HL-60 (cell line): Measurements from ENCODE around the gene GALNT9.

Source experiments
- DNase-seq, 2 experiments: peaks; one replicate each; pipeline ENCODE4 v3.0.0-alpha.2; 2010 to 2020; ENCODE audit warnings: low read depth in 1 of 2, low spot score in 1 of 2
- H3K27ac ChIP-seq: fragments of 250-450 bp; sonication (Bioruptor Pico); replicated peaks from 2 replicates; pipeline ENCODE4 v1.5.1; 2020; ENCODE audit warnings: mild to moderate bottlenecking, moderate library complexity
- H3K27me3 ChIP-seq: fragments of 250-450 bp; sonication (Bioruptor Pico); 2 replicates; pipeline ENCODE4 v1.5.1; 2021; ENCODE audit warnings: mild to moderate bottlenecking, moderate library complexity; ENCODE audit not compliant: insufficient read depth, poor library complexity, severe bottlenecking
- H3K4me3 ChIP-seq: replicated peaks from 2 replicates; pipeline ENCODE4 v1.5.1; 2011; ENCODE audit warnings: mild to moderate bottlenecking, control low read depth, low read length; ENCODE audit not compliant: insufficient read depth
- CTCF ChIP-seq: IDR thresholded peaks from one replicate; pipeline ENCODE4 v1.5.1; 2011; ENCODE audit warnings: low read length, control low read depth, inconsistent platforms; ENCODE audit not compliant: insufficient read depth
- GABPA ChIP-seq: IDR thresholded peaks from 2 replicates; pipeline ENCODE4 v1.6.1; 2012; ENCODE audit warnings: low read depth
- POLR2AphosphoS5 ChIP-seq: IDR thresholded peaks from 2 replicates; pipeline ENCODE4 v1.6.1; 2012; ENCODE audit warnings: low read depth
- SPI1 ChIP-seq: IDR thresholded peaks from 2 replicates; pipeline ENCODE4 v1.6.1; 2012; ENCODE audit warnings: low read depth, mild to moderate bottlenecking, borderline replicate concordance
- TF ChIP-seq, protein P1 (sequence below): IDR thresholded peaks from 2 replicates; pipeline ENCODE4 v1.6.1; 2012; ENCODE audit warnings: low read depth; ENCODE audit not compliant: insufficient replicate concordance

Gene GALNT9

DNA sequence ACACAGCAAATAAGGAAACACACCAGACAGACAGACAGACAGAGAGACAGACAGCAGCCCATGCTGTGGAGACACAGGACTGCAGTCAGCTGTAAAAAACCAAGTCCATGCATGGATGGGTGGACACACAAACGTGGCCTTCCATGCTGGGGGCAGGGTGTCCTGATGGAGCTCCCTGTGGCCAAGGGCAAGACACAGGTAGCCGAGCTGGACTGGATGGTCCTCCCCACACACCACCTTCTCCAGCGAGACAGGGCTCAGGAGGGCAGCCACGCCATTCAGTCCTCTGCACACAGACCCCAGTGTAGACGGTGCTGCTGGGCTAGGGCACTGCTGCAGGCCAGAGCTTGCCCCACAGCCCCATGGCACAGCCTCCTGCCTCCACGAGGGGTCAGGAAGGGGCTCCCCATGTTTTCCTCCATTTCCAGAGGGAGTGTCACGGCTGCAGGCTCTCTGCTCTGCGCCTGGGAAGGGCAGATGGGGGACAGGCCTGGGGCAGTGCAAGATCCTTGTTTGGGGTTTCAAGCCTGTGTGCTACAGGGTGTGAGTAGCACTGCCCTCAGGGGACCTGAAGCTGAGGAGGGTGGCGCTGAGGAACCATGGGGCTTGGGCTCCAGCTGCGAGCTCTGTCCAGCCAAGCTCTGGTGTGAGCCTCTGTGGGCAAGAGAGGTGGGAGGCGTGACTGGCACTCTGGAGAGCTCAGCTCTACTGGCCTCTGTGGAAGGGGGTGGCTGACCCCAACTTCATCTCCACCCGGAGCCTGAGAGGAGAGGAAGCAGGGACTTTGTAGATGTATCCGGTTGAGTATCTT lies 67.9 kb downstream of the GALNT9 start:
- Histone ChIP-seq H3K27me3 (no peaks in the 10 kb centered on the region), H3K27ac (no peak overlapping the region), H3K4me3 (no peak overlapping the region)
- TF ChIP-seq SPI1 (no peak), POLR2AphosphoS5 (no peak), CTCF (no peak), GABPA (no peak)
- TF ChIP-seq, protein P1, sequence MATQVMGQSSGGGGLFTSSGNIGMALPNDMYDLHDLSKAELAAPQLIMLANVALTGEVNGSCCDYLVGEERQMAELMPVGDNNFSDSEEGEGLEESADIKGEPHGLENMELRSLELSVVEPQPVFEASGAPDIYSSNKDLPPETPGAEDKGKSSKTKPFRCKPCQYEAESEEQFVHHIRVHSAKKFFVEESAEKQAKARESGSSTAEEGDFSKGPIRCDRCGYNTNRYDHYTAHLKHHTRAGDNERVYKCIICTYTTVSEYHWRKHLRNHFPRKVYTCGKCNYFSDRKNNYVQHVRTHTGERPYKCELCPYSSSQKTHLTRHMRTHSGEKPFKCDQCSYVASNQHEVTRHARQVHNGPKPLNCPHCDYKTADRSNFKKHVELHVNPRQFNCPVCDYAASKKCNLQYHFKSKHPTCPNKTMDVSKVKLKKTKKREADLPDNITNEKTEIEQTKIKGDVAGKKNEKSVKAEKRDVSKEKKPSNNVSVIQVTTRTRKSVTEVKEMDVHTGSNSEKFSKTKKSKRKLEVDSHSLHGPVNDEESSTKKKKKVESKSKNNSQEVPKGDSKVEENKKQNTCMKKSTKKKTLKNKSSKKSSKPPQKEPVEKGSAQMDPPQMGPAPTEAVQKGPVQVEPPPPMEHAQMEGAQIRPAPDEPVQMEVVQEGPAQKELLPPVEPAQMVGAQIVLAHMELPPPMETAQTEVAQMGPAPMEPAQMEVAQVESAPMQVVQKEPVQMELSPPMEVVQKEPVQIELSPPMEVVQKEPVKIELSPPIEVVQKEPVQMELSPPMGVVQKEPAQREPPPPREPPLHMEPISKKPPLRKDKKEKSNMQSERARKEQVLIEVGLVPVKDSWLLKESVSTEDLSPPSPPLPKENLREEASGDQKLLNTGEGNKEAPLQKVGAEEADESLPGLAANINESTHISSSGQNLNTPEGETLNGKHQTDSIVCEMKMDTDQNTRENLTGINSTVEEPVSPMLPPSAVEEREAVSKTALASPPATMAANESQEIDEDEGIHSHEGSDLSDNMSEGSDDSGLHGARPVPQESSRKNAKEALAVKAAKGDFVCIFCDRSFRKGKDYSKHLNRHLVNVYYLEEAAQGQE = no peak
- DNase-seq = no peak

- Histone ChIP-seq H3K27me3 (no peaks in the 10 kb centered on the region), H3K27ac (no peak overlapping the region), H3K4me3 (no peak overlapping the region)
- TF ChIP-seq GABPA (no peak), SPI1 (no peak), POLR2AphosphoS5 (no peak), CTCF (no peak)
- TF ChIP-seq, protein P1 = no peak
- DNase-seq = no peak
Observed at GRCh38 chr12:132260721-132261120, 68.7 kb downstream of the GALNT9 start.

- no peaks in the 10 kb centered on the region for H3K27me3 ChIP-seq
- no peak for DNase-seq
- H3K27ac ChIP-seq = no peak overlapping the region
- no peak for TF ChIP-seq SPI1
- TF ChIP-seq, protein P1 = no peak
- no peak for TF ChIP-seq GABPA
- no peak for TF ChIP-seq POLR2AphosphoS5
- no peak for TF ChIP-seq CTCF
- no peak overlapping the region for H3K4me3 ChIP-seq
Observed at GRCh38 chr12:132259872-132260695, 69.3 kb downstream of the GALNT9 start.
